K562 (cell line): ENCODE results near the gene WWTR1. TPM values are rescaled to one million over a fixed set of nuclear protein-coding genes. Genes with fewer than 3 reads are reported as not detected.

Experiments used
- ATAC-seq: fragments of 200-7000 bp; cut with Tn5 transposase; 3 replicates; pipeline ENCODE4 v1.9.1; 2020; ENCODE audit warnings: moderate library complexity
- BruUV-seq: library from RNA; stranded (reverse); fragments of 400-500 nt; replicated peaks from 2 replicates; lab custom pipeline; 2021; lab: Mats Ljungman, UMichigan
- CTCF ChIA-PET: fragments of 300-600 bp; formaldehyde crosslinking; extraction: SDS; loops from one replicate; lab custom pipeline; 2021; ENCODE audit warnings: low intra/inter-chr PET ratio; lab: Yijun Ruan, JAX
- POLR2A ChIA-PET: fragments of 300-600, 350-650 bp; sonication (Branson Sonifier 250); formaldehyde crosslinking; extraction: SDS; loops from one replicate; lab custom pipeline; 2021; ENCODE audit warnings: antibody characterized with exemption, inconsistent platforms; lab: Yijun Ruan, JAX
- DNase-seq, 4 experiments: peaks; one replicate each; pipeline versions ENCODE4 v3.0.0 to v3.0.0-alpha.2; 2011 to 2018; ENCODE audit warnings: low spot score in 3 of 4, mixed read lengths in 3 of 4; ENCODE audit errors: extremely low read depth in 1 of 4
- FAIRE-seq: peaks from 2 replicates; lab custom pipeline; 2011; peaks lifted over from hg19 to GRCh38; lab: Jason Lieb, UNC
- H2AFZ ChIP-seq: 2 replicates; pipeline ENCODE4 v1.6.0; 2011; ENCODE audit warnings: low read depth, low read length, control low read depth, inconsistent platforms
- H3K27ac ChIP-seq: fragments of 200-600 bp; 3 replicates; pipeline ENCODE4 v1.8.0; 2011; ENCODE audit warnings: low read depth, mild to moderate bottlenecking, control low read depth, inconsistent platforms, low read length, moderate library complexity, mixed read lengths; ENCODE audit errors: extremely low read depth
- H3K27me3 ChIP-seq, 2 experiments: fragments of 300-600 bp in 1 of 2; 2 replicates in 1 of 2; 3 replicates in 1 of 2; pipeline versions ENCODE4 v1.6.0 to v1.8.0; 2011; ENCODE audit warnings: inconsistent platforms in 2 of 2, low read length in 2 of 2, mild to moderate bottlenecking in 1 of 2, mixed read lengths in 1 of 2, moderate library complexity in 1 of 2; ENCODE audit not compliant: control insufficient read depth in 2 of 2, insufficient read depth in 2 of 2
- H3K36me3 ChIP-seq: fragments of 300-600 bp; 3 replicates; pipeline ENCODE4 v1.8.0; 2011; ENCODE audit warnings: mild to moderate bottlenecking, low read length, inconsistent platforms; ENCODE audit not compliant: control insufficient read depth, insufficient read depth
- H3K4me1 ChIP-seq, 2 experiments: fragments of 200-600 bp in 1 of 2; replicated peaks in 1 of 2; 2 replicates in 1 of 2; 3 replicates in 1 of 2; pipeline versions ENCODE4 v1.5.1 to v1.8.0; 2011; ENCODE audit warnings: inconsistent platforms in 2 of 2, low read length in 2 of 2, mild to moderate bottlenecking in 1 of 2, mixed read lengths in 1 of 2, moderate library complexity in 1 of 2; ENCODE audit not compliant: control insufficient read depth in 2 of 2, insufficient read depth in 2 of 2
- H3K4me2 ChIP-seq: 2 replicates; pipeline ENCODE4 v1.6.1; 2011; ENCODE audit warnings: low read length, control low read depth, inconsistent platforms, mixed read lengths; ENCODE audit not compliant: insufficient read depth
- H3K4me3 ChIP-seq: fragments of 200-600 bp; sonication (generic), shearing (Covaris generic); 2 replicates; pipeline ENCODE4 v1.5.1; 2016; ENCODE audit warnings: control low read depth, inconsistent platforms
- H3K79me2 ChIP-seq: fragments of 200-600 bp; 3 replicates; pipeline ENCODE4 v1.8.0; 2011; ENCODE audit warnings: low read length, inconsistent platforms; ENCODE audit not compliant: control insufficient read depth, insufficient read depth
- H3K9ac ChIP-seq, 2 experiments: 2 replicates each; pipeline versions ENCODE4 v1.6.0 to v1.6.1; 2011; ENCODE audit warnings: low read depth in 2 of 2, low read length in 2 of 2, control low read depth in 1 of 2, inconsistent platforms in 1 of 2, mild to moderate bottlenecking in 1 of 2, mixed read lengths in 1 of 2; ENCODE audit not compliant: insufficient read depth in 1 of 2
- H3K9me1 ChIP-seq: one replicate; pipeline ENCODE4 v1.6.0; 2011; ENCODE audit warnings: inconsistent platforms, mild to moderate bottlenecking, low read length, moderate library complexity; ENCODE audit not compliant: control insufficient read depth, insufficient read depth
- H3K9me3 ChIP-seq: replicated peaks from 2 replicates; pipeline ENCODE4 v1.5.1; 2011; ENCODE audit warnings: low read depth, low read length, inconsistent platforms; ENCODE audit not compliant: control insufficient read depth, insufficient read depth
- H4K20me1 ChIP-seq: replicated peaks from 2 replicates; pipeline ENCODE4 v1.6.1; 2011; ENCODE audit warnings: low read length, inconsistent platforms, mixed read lengths; ENCODE audit not compliant: control insufficient read depth, insufficient read depth
- DPF2 ChIP-seq: fragments of 450-650 bp; IDR thresholded peaks from 2 replicates; pipeline ENCODE4 v1.6.1; 2016
- MYC ChIP-seq, 2 experiments: fragments of 250-450 bp in 1 of 2; sonication (Bioruptor Pico) in 1 of 2; IDR thresholded peaks; 2 replicates each; pipeline versions ENCODE4 v1.5.1 to v1.6.1; 2012 to 2021; ENCODE audit warnings: low read depth in 2 of 2, borderline replicate concordance in 1 of 2, improper control_type of control experiment in 1 of 2, low read length in 1 of 2, mild to moderate bottlenecking in 1 of 2, moderate library complexity in 1 of 2
- RBM39 ChIP-seq: fragments of 200-400 bp; formaldehyde crosslinking; optimal IDR thresholded peaks from 2 replicates; pipeline ENCODE3; 2018; ENCODE audit warnings: low read depth, low read length
- TOE1 ChIP-seq, 2 experiments: fragments of 450-650 bp in 1 of 2; sonication (generic) in 1 of 2; formaldehyde crosslinking in 1 of 2; IDR thresholded peaks; 2 replicates each; pipeline versions ENCODE4 v1.7.1 to v1.8.0; 2016 to 2022; ENCODE audit warnings: borderline replicate concordance in 2 of 2, mild to moderate bottlenecking in 2 of 2, antibody characterized with exemption in 1 of 2, inconsistent platforms in 1 of 2, low read depth in 1 of 2, missing genetic modification reagents in 1 of 2, moderate library complexity in 1 of 2
- ZFP91 ChIP-seq: sonication (generic); formaldehyde crosslinking; IDR thresholded peaks from 2 replicates; pipeline ENCODE4 v1.8.0; 2022; ENCODE audit warnings: mild to moderate bottlenecking, missing genetic modification reagents
- ZNF311 ChIP-seq: fragments of 250-450 bp; sonication (Bioruptor Pico); IDR thresholded peaks from 2 replicates; pipeline ENCODE4 v1.4.0; 2020; ENCODE audit warnings: mild to moderate bottlenecking, moderate library complexity
- WGBS: fragments of 100-300 bp; shearing (Covaris generic); methylation state at CpG from one replicate; pipeline ENCODE4 v1.1.6; 2016; ENCODE audit warnings: low coverage, mixed read lengths; ENCODE audit not compliant: insufficient coverage; ENCODE audit errors: missing lambda C conversion rate; 5-methylcytosine and 5-hydroxymethylcytosine counted together
- in situ Hi-C: fragments of 300-500 bp; cut with MboI; formaldehyde crosslinking; loops from 4 replicates; pipeline ENCODE4 v1.15.0; 2018; ENCODE audit warnings: inconsistent platforms, mixed read lengths
- intact Hi-C: fragments of 100-400 bp; cut with micrococcal nuclease; formaldehyde crosslinking; loops from 2 replicates; pipeline ENCODE4 v1.14.2; 2022
- polyA plus RNA-seq, 8 experiments: library from polyadenylated mRNA; depleted of rRNA in 4 of 8; stranded (reverse) in 5 of 8; unstranded in 3 of 8; fragments of >200 nt; fragmentation: Nextera tagmentation in 2 of 8; fragmentation: Illumina TruSeq in 1 of 8; extraction: Ambion mirVana in 2 of 8; extraction: Trizol in 1 of 8; gene quantifications; 2 replicates each; pipeline versions ENCODE4 v1.2.1 to v1.2.3, GENCODE V29; 2011 to 2014; ENCODE audit warnings: inconsistent platforms in 1 of 8, missing spikeins in 1 of 8
- total RNA-seq, 7 experiments: library from RNA; depleted of rRNA in 6 of 7; stranded (reverse); fragments of >200 nt in 6 of 7; fragmentation: Illumina TruSeq in 2 of 7; extraction: Trizol in 2 of 7; gene quantifications; 2 replicates each; pipeline versions ENCODE4 v1.2.1 to v1.2.3, GENCODE V29; 2011 to 2021; ENCODE audit warnings: low replicate concordance in 1 of 7
- TF ChIP-seq, protein P1 (sequence below): fragments of 450-650 bp; IDR thresholded peaks from 2 replicates; pipeline ENCODE4 v1.6.1; 2018; ENCODE audit warnings: mild to moderate bottlenecking, low read depth; ENCODE audit not compliant: partially characterized antibody

The WWTR1 gene
- total and polyA plus RNA-seq, 9 of the 15 experiments (the other 6 are each of a cell fraction or from before 2014, with no cell fraction given), result 0.04 to 1.5 (median 0.60) TPM

DNA sequence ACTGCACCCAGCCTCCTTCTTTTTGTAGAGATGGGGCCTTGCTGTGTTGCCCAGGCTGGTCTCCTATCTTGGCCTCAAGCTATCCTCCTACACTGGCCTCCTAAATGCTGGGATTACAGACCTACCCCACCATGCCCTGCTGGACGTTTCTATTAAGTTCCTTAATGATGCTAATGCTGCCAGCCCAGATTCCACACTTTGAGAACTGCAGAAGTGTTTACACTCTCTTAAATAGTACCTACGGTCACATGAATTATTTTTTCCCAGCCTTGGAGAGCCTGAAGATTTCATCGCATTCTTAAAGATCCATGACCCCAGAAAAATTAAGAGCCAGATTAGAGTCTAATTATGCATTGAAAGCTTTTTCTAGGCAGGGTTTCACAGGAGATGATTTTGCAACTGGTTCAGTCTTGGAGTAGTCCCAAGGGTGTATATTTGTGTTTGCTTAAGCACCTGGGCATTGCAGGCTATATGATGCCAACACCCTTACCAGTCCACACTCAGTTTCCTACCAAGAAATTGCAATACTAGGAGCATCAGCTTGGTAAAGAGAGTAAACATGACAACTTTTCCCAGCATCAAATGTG lies 146.7 kb downstream of the WWTR1 start:
- Histone ChIP-seq H3K9me3 (no peaks in the 10 kb centered on the region), H3K27me3 (peaks cover 3 to 20% of the 10 kb centered on the region in 2 experiments; a peak in 4 of 5 replicates), H3K4me3 (no peak overlapping the region), H3K36me3 (no peaks in the 10 kb centered on the region), H3K4me2 (no peak overlapping the region), H3K9ac (no peak overlapping the region), H3K79me2 (no peaks in the 10 kb centered on the region), H4K20me1 (no peaks in the 10 kb centered on the region; the same call in 1 of the 2 replicates), H3K27ac (no peak overlapping the region), H3K4me1 (no peaks in the 10 kb centered on the region), H3K9me1 (no peaks in the 10 kb centered on the region), H2AFZ (no peak overlapping the region)
- ChIA-PET CTCF (no interaction called here), POLR2A (interaction anchor here (0.6 kb wide), 1 partner anchor 271 kb away, joined by 3 read pairs; no protein-coding TSS in a partner anchor)
- no peak for DNase-seq
- no peak for ATAC-seq
- intact Hi-C loops, result no loop called here
- BruUV-seq, result no TSS peak
- in situ Hi-C loops, result no loop called here
- no peak for FAIRE-seq
- WGBS, result 0% methylated on average over 3 of the region's 3 CpGs
- no peak for TF ChIP-seq ZNF311
- TF ChIP-seq DPF2, result no peak
- TF ChIP-seq MYC (IDR thresholded peaks at IDR 0.05; ENCODE audit: low read depth, low read length), result no peak
- TF ChIP-seq MYC (CRISPR knock-in tag; IDR thresholded peaks at IDR 0.05; ENCODE audit: borderline replicate concordance, low read depth), result no peak
- TF ChIP-seq, protein P1, sequence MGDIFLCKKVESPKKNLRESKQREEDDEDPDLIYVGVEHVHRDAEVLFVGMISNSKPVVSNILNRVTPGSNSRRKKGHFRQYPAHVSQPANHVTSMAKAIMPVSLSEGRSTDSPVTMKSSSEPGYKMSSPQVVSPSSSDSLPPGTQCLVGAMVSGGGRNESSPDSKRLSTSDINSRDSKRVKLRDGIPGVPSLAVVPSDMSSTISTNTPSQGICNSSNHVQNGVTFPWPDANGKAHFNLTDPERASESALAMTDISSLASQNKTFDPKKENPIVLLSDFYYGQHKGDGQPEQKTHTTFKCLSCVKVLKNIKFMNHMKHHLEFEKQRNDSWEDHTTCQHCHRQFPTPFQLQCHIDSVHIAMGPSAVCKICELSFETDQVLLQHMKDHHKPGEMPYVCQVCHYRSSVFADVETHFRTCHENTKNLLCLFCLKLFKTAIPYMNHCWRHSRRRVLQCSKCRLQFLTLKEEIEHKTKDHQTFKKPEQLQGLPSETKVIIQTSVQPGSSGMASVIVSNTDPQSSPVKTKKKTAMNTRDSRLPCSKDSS, result no peak
- no peak for TF ChIP-seq TOE1 (IDR thresholded peaks at IDR 0.05; ENCODE audit: borderline replicate concordance)
- TF ChIP-seq TOE1 (CRISPR knock-in tag; IDR thresholded peaks at IDR 0.05; ENCODE audit: borderline replicate concordance, low read depth), result no peak
- TF ChIP-seq RBM39, result no peak
- no peak for TF ChIP-seq ZFP91 (CRISPR knock-in tag)
